GM18873 (cell line): ENCODE measurements around the gene IFNLR1.

Source experiments
- ATAC-seq: cut with Tn5 transposase; IDR thresholded peaks from one replicate; pipeline ENCODE4 v1.9.1; 2021; ENCODE audit warnings: mild to moderate bottlenecking, moderate library complexity, moderate number of reproducible peaks; ENCODE audit not compliant: unreplicated experiment, low FRiP score

IFNLR1 gene

DNA sequence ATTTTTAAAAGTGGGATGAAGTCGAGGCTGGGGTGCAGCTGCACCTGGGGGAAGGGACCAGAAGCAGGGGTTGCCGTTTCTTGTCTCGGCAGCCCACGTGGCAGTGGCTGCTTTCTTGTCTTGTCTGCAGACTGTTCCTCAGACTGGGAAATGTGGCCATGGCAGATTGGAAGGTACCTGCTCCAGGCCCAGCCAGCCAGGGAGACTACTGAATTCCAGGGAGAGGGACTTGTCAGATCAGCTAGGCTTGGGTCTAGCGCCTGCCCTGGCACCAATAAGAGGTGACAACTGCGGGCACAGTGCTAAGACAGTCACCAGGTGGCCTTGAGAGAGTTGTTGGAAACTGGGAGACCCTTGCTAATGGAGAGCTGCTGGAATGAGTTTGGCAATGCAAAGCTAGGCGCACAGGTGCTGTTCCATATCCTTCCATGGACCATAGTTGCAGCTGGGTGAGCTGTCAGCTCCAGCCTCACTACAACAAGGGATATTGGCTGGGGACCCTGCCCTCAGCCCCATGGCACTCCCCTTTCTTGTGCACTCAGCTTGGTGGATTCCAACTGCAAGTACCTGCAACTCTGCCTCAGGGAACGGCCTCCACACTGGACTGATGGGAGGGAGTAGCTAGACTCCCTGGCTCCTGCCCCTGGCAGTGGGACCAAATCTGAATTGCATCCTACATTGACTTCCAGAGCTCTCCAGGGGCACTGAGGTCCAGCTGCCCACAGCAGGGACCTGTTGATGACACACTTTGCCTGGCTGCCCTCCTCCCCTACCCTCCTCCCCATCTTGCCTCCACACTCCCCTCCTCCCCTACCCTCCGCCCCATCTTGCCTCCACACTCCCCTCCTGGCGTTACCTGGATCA is 34.2 kb downstream of the IFNLR1 start:
- ATAC-seq: no peak

DNA sequence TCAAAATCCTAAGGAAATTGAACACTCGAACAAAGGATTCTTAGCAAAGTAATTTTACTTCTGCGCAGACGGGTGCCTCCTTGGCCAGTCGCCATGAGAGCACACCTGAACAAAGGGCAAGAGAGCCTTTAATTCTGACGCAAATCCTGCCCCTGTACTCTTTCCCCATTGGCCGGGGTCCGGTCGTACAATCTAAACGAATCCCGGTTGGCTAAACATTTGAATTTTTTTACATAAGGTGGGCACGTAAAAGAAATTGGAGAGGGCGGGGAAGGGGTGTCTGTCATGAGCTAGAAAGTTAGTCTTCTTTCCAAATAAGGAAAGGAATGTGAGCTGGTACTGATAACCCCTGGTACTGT is 35.9 kb downstream of the IFNLR1 start:
- no peak for ATAC-seq

DNA sequence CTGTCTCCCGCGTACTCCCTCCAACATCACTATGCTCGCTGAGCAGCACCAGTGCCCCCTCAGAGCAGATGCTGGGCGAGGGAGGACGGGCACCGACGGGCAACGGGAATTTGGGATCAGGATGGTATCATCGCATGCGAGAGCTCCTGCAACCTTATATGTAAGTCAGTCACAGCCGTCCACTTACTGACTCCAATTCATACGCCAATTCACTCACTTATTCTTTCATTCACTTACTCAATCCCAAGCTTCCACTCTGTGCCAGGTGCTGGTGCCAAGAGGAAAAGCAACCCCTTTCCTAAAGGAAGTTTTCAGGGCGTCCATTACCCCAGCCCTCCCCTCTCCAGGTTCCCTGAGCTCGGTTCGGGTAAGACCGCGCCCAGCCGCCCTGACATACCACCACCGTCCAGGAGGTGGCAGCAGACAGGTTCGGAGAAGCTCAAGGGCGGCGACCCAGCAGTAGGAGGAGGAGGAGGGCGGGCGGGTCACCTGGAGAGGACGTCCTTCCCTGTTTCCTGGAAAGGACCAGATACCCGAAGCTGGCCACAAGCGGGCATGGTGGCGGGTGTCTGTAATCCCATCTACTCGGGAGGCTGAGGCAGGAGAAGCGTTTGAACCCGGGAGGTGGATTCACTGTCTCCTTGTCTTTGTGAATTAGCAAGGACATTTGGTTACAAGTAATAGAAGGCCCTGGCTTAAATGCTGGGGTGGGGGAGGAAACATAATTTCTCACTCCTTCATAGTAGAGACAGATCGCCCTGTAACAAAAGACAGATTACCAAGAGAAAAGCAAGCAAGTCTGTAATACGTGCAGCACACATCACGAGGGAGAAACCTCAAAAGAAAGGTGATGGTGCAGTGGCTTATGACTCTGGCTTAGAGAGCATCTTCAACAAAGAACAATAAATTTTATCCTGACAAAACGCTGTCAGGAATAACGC is 36.6 kb downstream of the IFNLR1 start:
- ATAC-seq: no peak

DNA sequence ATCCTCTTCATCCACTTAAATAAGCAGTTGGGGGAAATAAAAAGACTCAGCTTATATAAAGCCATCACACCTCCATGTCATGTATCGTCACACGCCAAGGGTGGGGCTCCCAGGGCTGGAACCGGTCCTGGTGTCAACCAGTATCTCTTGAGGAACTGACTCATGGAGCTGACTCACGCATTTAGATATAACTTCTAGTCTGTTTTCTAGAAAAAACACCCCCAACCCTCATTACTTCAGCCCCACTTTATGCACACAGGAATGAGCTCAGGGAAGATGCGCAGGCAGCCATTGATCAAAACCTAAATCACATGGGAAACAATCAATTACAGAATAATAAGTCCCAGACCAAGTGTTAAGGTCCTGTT is 37.2 kb downstream of the IFNLR1 start:
- no peak for ATAC-seq

DNA sequence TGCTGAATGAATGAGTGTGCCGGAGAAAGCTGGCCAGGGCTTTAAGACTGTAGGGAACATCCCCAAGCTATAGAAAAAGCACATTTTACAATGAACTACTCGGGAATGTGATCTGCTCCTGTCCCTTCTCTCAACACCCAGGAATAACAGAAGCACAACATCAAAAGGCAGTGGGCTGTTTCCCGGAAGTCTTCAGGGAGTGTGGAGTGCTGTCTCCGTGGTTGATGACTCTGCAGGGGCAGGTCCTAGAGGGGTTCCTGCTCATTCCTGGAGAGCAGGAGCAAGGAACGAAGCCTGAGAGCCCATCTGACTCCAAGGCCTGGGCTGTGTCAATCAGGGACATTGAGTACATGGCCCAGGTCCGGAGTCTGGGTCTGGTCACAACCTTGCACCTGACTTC is 39.3 kb downstream of the IFNLR1 start:
- ATAC-seq: no peak

DNA sequence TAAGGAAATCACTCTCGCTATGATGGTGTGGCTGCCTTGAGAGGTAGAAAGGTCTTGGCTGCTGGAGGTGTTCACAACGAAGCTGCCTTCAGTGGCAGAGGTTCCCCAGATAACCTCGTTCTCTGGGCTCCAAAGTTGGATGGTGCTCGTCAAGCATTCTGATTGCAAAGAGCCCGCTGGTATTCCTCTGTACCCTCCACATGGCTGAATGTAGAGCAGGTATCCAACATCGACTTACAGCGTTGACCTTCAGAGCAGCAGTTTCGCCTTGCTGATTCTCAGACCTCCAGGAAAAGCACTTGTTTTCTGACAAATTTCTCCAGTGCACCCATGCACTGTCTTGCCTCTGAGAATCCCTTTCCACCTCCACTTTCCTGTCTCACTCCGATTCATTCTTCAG is 39.9 kb downstream of the IFNLR1 start:
- no peak for ATAC-seq

DNA sequence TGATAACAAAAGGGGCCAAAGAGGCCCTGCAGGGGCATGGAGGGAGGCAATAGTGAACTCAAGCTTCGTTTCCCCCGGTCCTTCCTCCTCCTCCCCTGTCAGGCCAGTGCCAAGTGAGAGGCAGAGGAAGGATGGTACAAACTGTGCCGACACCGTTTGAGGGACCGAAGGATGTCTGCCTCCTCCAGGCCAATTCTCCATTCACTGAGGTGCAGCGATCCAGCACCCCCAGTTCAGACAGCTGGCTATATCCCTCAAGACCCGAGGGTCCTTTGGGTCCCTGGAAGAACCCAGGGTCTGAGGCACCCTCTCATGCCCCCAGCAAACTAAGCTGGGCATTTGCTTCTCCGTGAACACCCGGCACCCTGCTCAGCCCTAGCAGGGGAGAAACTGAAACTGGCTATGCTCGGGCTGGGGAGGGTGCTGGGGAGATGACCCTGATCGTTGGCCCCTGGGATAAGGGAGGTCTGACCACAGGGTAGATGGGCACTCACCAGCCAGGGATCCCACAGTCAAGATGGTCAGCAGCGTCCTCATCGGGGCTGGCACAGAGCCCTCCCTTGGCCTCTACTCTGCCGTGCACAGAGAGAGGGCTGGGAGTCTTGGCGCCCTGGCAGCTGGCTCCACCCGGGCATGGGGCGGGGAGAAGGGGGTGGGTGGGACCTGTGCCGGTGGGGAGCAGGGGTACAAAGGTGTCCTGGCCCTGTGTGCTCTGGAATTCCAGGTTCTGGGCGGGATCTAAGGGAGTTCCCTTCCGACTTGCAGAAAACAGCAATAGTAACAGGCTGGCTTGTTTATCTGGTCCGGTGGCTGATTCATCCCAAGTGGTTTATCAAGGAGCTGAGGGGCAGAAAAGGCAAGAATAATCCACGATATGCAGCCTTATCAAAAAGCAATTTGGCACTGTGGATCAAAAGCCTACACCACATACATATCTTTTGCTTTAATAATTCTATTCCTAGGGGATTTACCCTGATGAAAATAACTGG is 44.2 kb downstream of the IFNLR1 start, which contains the start of gene IL22RA1:
Gene IL22RA1 (minus strand): TSS at position 595 of the 989 bp plus-strand sequence. CDS start 58 bp downstream, at position 537.
- ATAC-seq: no peak

DNA sequence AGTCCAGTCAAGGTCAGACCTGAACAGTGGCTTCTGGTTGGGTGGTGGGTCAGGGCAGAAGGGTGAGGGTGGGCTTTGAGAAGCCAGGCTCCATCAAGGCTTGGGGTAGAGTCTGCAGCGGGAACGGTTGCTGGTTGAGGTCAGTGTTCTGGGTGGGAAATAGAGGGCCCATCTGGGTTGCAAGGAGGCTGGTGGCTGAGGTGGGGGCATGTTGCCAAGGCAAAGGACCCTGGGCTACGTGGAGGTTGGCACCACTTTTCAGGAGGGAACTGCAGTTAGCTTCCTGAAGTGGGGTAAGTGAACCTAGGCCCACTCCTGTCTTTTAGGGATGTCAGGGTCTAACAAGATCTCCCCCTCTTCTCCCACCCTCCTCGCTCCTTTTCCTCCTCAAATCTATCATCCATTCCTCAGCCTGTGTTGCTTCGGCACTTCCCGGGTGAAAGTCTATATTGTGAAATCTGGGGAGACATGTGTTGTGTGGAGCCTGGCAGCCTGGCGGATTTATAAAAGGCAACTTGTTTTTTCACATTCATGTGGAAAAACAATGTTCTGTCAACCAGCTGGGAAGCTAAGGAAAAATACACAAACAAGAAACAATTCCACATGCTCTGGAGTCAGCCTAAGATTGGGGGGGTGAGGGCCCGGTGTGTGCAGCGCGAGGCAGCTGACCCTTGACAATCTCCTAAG is 45.6 kb downstream of the IFNLR1 start:
- ATAC-seq: no peak

DNA sequence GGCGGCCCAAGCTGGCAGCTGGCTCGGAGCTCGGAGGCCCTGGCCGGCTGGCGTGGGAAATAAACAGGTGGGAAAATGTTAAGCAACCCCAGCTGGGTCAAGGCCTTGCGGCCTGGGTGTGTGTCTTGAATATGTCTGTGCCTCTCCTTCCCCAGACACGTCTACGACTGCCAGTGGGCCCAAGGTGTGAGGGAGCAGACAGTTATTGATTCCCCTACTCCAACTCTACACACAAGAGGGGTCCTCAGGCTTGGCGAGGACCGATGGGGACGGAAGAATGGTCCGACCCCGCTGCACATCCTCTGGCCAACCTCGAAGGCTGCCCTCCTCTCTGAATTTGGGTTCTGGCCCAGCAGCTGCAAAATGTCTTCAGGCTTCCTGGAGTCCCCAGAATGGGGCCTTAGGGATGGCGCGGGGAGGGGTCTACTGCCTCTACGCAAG is 46.3 kb downstream of the IFNLR1 start:
- no peak for ATAC-seq

DNA sequence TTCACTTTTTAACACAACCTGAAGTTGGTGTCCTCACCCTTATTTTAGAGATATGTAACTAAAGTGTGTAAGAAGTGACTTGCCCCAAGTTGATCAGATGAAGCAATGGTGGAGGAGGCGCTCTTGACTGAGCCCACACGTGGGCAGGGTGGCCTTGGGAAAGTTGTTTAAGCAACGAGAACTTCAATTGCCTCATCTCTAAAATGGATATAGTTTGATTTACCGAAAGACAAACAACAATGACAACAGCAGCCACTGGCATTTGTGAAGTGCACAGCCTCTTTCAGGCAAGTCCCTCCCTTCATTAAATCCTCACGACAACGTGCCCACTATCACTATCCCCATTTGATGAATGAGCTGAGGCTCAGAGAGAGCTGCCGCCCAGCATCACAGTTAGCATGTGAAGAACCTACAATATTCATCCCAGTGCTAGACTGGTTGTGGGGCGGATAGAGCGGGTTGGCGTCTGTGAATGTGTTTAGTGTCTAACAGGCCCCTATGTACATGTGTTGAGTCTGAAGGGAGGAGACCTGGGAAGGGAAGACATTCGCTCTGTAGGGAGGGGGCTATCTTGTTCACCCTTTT is 47.2 kb downstream of the IFNLR1 start:
- no peak for ATAC-seq

DNA sequence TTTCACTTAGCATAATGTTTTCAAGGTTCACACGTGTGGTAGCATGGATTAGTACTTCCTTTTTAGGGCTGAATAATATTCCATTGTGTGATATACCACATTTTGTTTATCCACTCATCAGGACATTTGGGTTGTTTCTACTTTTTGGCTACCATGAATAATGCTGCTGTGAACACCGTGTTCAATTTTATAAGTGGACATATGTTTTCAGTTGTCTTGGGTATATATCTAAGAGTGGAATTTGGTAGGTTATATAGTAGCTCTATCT is 47.9 kb downstream of the IFNLR1 start:
- ATAC-seq: no peak

DNA sequence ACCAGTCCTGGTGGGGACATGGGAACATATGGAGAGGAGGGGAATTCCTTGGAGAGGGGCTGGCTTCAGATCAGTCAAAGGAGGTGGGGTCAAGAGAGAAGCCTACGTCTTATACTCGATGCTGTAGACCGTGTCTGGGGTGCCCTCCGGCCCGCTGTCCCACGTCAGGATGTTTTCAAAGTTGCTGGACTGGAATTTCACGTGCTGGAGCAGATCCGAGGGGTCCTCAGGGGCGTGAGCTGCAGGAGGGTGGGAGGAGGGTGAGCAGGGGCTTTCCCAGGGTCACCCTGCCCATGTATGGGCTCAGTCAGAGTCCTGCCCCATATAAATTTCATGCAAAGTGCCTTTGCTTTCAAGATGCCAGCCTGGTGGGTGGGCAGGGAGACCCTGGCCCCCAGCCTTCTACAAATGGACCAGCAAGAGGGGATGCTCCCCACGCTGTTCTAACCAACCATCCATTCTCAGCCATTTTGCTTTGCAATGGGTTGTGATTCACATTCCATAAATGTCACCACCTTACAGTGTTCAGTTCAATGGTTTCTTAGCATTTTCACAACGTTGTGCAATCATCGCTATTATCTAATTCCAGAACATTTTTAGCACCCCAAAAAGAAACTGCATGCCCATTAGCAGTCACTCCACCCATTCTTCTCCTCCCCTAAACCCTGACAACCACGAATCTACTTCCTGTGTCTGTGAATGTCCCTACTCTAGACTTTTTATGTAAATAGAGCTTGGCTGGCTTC is 48.4 kb downstream of the IFNLR1 start:
- no peak for ATAC-seq

DNA sequence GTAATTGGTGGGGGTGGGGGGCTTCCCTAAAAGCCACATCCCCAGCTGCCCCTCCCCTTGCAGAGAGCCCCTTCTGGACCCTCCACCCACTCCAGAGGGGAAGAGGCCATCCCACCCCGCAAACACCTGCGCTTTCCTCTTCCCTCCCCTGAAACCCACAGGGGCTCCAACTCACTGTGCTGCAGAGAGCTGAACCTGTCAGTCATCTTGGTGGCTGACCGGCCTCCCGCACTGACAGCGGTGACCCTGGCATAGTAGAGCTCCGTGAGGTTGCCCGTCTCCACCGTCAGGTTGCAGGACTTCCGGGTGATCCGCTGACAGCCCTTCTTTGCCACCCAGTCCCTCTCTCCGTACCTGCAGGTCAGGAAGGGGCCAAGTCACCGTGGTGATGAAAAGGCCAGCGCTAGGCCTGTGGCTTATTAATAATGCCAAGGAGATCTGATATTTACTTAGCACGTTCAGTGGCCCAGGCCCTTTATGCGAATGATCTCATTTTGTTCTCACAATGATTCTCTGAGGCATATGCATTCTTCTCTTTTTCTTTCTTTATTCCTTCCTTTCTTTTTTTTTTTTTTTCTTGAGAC is 50.0 kb downstream of the IFNLR1 start:
- no peak for ATAC-seq

DNA sequence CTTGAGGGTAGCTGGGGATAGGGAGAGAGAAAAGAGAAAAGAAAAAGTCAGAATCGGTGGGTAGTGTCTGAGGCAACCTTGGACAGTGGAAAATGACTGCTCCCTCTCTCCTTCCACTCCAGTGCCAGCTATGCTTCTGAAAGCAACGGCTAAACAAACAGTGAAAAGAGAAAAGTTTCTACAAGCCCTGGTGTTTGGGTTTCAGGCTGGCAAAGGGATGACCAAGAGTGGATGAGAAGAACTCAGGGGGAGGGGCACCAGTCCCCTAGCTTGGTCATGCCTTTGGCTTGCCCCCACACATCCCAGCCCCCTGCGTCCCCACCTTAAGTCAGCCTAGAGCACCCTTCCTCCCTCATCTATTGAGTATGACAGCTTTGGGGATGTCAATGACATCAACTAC is 52.7 kb downstream of the IFNLR1 start:
- ATAC-seq: no peak

DNA sequence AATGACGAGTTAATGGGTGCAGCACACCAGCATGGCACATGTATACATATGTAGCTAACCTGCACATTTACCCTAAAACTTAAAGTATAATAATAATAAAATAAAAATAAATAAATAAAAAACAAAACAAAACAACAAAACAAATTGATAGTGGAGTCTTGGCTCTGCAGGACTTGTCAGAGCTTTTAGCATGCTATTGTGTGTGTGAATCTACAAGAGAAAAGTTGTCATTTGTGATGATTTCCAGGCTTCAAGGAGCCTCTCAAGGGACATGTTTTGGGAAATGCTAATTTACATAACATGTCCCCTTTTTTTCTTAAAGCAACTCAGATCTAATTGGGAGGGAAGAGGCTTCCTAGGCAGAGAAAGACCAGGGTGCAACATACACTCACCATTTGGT is 53.3 kb downstream of the IFNLR1 start:
- no peak for ATAC-seq

DNA sequence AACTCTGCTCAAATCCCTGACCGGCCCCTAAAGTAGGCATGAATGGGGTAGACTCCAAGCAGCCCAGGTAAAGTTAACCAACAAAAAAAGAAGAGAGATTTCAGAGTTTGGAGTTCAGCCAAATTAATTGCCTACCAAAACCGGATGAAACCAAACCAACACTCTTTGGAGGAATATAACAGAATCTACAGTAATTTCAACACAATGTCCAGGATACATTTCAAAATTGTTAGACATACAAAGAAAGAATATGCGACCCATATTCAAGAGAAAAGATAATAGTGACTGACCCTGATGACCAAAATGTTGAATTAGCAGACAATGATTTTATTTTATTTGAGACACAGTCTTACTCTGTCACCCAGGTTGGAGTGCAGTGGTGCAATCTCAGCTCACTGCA is 56.7 kb downstream of the IFNLR1 start:
- no peak for ATAC-seq

DNA sequence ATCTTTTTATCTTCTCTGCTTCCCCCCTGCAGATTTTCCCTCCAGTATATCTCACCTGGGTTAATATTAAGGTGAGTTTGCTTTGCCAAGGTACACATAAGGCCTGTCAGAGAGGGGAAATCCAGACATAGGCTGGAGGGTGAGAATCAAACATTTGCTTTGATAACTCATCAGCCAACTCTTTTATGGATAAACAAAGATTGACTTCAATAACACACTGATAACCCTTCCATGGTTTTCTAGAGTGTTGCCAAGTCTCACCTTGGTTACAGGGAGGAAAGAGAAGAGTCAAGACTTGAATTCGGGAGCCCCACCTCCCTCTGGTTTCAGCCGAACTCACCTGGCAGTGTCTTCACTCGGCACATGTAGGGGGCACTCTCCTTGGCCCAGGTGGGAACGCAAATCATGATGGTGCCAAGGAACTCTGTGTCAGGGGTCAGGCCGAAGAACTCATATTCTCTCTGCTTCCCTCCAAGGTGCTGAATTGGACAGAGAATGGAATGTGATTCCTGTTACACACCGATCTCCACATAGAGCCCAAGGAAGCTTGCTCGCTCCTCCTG is 59.2 kb downstream of the IFNLR1 start:
- ATAC-seq: no peak

DNA sequence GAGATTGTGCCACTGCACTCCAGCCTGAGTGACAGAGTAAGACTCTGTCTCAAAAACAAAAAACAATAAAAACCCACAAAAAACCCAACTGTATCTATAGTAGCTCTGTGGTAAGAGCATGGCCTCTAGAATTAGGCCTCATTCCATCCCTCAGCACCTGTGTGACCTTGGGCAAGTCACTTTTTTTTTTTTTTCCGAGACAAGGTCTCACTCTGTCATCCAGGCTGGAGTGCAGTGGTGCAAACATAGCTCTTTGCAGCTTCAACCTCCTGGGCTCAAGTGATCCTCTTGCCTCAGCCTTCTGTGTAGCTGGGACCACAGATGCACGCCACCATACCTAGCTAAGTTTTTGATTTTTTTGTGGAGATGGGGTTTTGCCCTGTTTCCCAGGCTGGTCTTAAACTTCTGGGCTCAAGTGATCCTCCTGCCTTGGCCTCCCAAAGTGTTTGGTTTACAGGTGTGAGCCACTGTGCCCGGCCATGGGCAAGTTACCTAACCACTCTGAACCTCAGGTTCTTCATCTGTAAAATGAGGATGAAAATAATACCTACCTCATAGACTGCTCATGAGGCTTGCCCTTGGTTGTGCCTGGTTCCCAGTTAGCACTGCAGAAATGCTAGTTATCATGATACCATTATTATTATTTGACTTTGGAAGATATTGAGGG is 59.8 kb downstream of the IFNLR1 start:
- no peak for ATAC-seq
